ENCODE measurements around the gene CCDC171.

CCDC171 gene

DNA sequence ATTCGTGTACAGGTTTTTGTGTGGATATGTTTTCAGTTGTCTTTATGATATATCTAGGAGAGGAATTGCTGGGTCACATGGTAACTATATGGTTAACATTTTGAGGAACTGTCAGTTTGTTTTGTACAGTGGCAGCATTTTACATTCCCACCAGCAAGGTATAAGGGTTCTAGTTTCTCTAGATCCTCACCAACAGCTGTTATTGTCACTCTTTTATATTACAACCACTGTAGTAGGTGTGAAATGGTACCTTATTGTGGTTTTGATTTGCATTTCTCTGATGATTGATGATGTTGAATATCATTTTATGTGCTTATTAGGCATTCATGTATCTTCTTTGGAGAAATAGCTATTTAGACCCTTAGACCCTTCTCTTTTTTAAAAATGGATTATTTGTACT is 82.9 kb downstream of the CCDC171 start:
- TF ChIP-seq GLI4 (tag by site-specific recombination; IDR thresholded peaks at IDR 0.05): no peak
- TF ChIP-seq, protein P1, sequence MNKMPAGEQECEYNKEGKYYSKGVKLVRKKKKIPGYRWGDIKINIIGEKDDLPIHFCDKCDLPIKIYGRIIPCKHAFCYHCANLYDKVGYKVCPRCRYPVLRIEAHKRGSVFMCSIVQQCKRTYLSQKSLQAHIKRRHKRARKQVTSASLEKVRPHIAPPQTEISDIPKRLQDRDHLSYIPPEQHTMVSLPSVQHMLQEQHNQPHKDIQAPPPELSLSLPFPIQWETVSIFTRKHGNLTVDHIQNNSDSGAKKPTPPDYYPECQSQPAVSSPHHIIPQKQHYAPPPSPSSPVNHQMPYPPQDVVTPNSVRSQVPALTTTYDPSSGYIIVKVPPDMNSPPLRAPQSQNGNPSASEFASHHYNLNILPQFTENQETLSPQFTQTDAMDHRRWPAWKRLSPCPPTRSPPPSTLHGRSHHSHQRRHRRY (tag by site-specific recombination; IDR thresholded peaks at IDR 0.05): no peak
- no peak for TF ChIP-seq ZNF266 (tag by site-specific recombination; IDR thresholded peaks at IDR 0.05; ENCODE audit: low read depth)
- TF ChIP-seq, protein P2, sequence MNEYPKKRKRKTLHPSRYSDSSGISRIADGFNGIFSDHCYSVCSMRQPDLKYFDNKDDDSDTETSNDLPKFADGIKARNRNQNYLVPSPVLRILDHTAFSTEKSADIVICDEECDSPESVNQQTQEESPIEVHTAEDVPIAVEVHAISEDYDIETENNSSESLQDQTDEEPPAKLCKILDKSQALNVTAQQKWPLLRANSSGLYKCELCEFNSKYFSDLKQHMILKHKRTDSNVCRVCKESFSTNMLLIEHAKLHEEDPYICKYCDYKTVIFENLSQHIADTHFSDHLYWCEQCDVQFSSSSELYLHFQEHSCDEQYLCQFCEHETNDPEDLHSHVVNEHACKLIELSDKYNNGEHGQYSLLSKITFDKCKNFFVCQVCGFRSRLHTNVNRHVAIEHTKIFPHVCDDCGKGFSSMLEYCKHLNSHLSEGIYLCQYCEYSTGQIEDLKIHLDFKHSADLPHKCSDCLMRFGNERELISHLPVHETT (tag by site-specific recombination; IDR thresholded peaks at IDR 0.05): no peak
- no peak for TF ChIP-seq SALL2 (tag by site-specific recombination; IDR thresholded peaks at IDR 0.05; ENCODE audit: borderline replicate concordance)
- TF ChIP-seq ZNF202 (tag by site-specific recombination; IDR thresholded peaks at IDR 0.05; ENCODE audit: borderline replicate concordance): no peak
- TF ChIP-seq ZNF114 (tag by site-specific recombination; IDR thresholded peaks at IDR 0.05): no peak
- TF ChIP-seq ZNF174 (tag by site-specific recombination; IDR thresholded peaks at IDR 0.05): no peak
- TF ChIP-seq, protein P3, sequence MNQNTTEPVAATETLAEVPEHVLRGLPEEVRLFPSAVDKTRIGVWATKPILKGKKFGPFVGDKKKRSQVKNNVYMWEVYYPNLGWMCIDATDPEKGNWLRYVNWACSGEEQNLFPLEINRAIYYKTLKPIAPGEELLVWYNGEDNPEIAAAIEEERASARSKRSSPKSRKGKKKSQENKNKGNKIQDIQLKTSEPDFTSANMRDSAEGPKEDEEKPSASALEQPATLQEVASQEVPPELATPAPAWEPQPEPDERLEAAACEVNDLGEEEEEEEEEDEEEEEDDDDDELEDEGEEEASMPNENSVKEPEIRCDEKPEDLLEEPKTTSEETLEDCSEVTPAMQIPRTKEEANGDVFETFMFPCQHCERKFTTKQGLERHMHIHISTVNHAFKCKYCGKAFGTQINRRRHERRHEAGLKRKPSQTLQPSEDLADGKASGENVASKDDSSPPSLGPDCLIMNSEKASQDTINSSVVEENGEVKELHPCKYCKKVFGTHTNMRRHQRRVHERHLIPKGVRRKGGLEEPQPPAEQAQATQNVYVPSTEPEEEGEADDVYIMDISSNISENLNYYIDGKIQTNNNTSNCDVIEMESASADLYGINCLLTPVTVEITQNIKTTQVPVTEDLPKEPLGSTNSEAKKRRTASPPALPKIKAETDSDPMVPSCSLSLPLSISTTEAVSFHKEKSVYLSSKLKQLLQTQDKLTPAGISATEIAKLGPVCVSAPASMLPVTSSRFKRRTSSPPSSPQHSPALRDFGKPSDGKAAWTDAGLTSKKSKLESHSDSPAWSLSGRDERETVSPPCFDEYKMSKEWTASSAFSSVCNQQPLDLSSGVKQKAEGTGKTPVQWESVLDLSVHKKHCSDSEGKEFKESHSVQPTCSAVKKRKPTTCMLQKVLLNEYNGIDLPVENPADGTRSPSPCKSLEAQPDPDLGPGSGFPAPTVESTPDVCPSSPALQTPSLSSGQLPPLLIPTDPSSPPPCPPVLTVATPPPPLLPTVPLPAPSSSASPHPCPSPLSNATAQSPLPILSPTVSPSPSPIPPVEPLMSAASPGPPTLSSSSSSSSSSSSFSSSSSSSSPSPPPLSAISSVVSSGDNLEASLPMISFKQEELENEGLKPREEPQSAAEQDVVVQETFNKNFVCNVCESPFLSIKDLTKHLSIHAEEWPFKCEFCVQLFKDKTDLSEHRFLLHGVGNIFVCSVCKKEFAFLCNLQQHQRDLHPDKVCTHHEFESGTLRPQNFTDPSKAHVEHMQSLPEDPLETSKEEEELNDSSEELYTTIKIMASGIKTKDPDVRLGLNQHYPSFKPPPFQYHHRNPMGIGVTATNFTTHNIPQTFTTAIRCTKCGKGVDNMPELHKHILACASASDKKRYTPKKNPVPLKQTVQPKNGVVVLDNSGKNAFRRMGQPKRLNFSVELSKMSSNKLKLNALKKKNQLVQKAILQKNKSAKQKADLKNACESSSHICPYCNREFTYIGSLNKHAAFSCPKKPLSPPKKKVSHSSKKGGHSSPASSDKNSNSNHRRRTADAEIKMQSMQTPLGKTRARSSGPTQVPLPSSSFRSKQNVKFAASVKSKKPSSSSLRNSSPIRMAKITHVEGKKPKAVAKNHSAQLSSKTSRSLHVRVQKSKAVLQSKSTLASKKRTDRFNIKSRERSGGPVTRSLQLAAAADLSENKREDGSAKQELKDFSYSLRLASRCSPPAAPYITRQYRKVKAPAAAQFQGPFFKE (tag by site-specific recombination; IDR thresholded peaks at IDR 0.05; ENCODE audit: borderline replicate concordance): no peak
- TF ChIP-seq ZNF623 (tag by site-specific recombination; IDR thresholded peaks at IDR 0.05): no peak
- TF ChIP-seq ZNF785 (tag by site-specific recombination; IDR thresholded peaks at IDR 0.05): no peak
- TF ChIP-seq ZNF561 (tag by site-specific recombination; IDR thresholded peaks at IDR 0.05; ENCODE audit: borderline replicate concordance): no peak
- TF ChIP-seq, protein P4, sequence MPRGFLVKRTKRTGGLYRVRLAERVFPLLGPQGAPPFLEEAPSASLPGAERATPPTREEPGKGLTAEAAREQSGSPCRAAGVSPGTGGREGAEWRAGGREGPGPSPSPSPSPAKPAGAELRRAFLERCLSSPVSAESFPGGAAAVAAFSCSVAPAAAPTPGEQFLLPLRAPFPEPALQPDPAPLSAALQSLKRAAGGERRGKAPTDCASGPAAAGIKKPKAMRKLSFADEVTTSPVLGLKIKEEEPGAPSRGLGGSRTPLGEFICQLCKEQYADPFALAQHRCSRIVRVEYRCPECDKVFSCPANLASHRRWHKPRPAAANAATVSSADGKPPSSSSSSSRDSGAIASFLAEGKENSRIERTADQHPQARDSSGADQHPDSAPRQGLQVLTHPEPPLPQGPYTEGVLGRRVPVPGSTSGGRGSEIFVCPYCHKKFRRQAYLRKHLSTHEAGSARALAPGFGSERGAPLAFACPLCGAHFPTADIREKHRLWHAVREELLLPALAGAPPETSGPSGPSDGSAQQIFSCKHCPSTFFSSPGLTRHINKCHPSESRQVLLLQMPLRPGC (tag by site-specific recombination; IDR thresholded peaks at IDR 0.05): no peak
- no peak for TF ChIP-seq ZBTB17 (tag by site-specific recombination; IDR thresholded peaks at IDR 0.05)
- no peak for TF ChIP-seq ZNF76 (tag by site-specific recombination; IDR thresholded peaks at IDR 0.05; ENCODE audit: borderline replicate concordance, low read depth)
- TF ChIP-seq ZNF223 (tag by site-specific recombination; IDR thresholded peaks at IDR 0.05): no peak
- TF ChIP-seq GLIS1 (tag by site-specific recombination; IDR thresholded peaks at IDR 0.05): no peak
- TF ChIP-seq EGR2 (tag by site-specific recombination; IDR thresholded peaks at IDR 0.05; ENCODE audit: low read depth): no peak
- POLR2A ChIA-PET: no interaction called here
- H3K36me3 ChIP-seq (ENCODE audit: control insufficient read depth in 2 of 2, insufficient read depth in 1 of 2, low read length in 2 of 2): no peaks in the 10 kb centered on the region
- no peaks in the 10 kb centered on the region for H3K4me1 ChIP-seq (ENCODE audit: control insufficient read depth, insufficient read depth, low read length)
- H3K27ac ChIP-seq (ENCODE audit: extremely low read depth, low read depth, low read length): no peak overlapping the region
- H3K4me3 ChIP-seq (ENCODE audit: low read depth, low read length): no peak overlapping the region
- H3K9me3 ChIP-seq (ENCODE audit: control insufficient read depth, insufficient read depth, low read depth, low read length): no peaks in the 10 kb centered on the region
- CTCF ChIA-PET: interaction anchor here (0.6 kb wide), 1 partner anchor 16 kb away, joined by 3 read pairs; no protein-coding TSS in a partner anchor

Measured in HEK293 (cell line).